Measurements from ENCODE around the gene COL9A2. TPM values are rescaled to one million over a fixed set of nuclear protein-coding genes. Genes with fewer than 3 reads are reported as not detected.

Gene COL9A2
- polyA plus RNA-seq, 1 of the 3 experiments (the other 2 are of a cell fraction) = 0.94 TPM

DNA sequence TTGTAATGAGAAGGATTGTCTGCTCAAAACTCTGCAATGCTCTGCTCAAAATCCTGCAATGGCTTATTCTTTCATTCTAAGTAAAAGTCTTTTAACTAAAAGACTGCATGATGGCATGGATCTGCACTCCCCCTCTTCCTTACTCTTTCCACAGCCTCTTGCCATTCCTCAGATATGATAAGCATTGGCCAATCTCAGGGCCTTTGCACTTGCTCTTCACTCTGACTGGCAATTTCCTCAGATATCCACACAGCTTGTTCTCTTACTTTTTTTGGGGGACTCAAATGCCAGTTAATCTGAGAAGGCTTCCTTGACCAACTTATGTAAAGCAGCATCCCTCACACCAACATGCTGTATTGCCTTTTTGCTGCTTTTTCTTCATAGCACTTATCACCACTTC is 61.9 kb downstream of the COL9A2 start:
- Histone ChIP-seq H3K9me3 (no peaks in the 10 kb centered on the region), H4K20me1 (ENCODE audit: insufficient read depth) (no peaks in the 10 kb centered on the region), H3K4me3 (ENCODE audit: low read depth in 2 of 2, low read length in 1 of 2) (no peak overlapping the region), H3K4me2 (no peak overlapping the region), H3K27ac (ENCODE audit: low read depth in 2 of 2, low read length in 1 of 2) (no peak overlapping the region), H3K36me3 (replicated peaks in 1 of 2; ENCODE audit: control insufficient read depth in 1 of 2, insufficient read depth in 2 of 2, low read length in 1 of 2) (peaks cover under 1 to 9% of the 10 kb centered on the region in 2 experiments), H3K27me3 (ENCODE audit: insufficient read depth) (no peaks in the 10 kb centered on the region), H3K79me2 (ENCODE audit: insufficient read depth) (peaks cover 50% of the 10 kb centered on the region), H3K4me1 (ENCODE audit: control insufficient read depth in 1 of 2, insufficient read depth in 2 of 2, low read depth in 1 of 2, low read length in 1 of 2) (peaks cover 10 to 11% of the 10 kb centered on the region in 2 experiments; a peak in 3 of 4 replicates), H3F3A (replicated peaks; ENCODE audit: insufficient read depth) (peaks cover 9% of the 10 kb centered on the region), H2AFZ (ENCODE audit: low read depth) (no peak overlapping the region), H3K9me2 (no peaks in the 10 kb centered on the region), H3K9ac (no peak overlapping the region)
- DNase-seq = no peak
- no peak for TF ChIP-seq FOSL2 (IDR thresholded peaks at IDR 0.05; ENCODE audit: borderline replicate concordance, low read depth)
- TF ChIP-seq EP300 (IDR thresholded peaks at IDR 0.05; ENCODE audit: borderline replicate concordance in 1 of 2, low read depth in 1 of 2, low read length in 1 of 2) = no peak
- no peak for TF ChIP-seq NFIC (IDR thresholded peaks at IDR 0.05; ENCODE audit: borderline replicate concordance)
- TF ChIP-seq, protein P1, sequence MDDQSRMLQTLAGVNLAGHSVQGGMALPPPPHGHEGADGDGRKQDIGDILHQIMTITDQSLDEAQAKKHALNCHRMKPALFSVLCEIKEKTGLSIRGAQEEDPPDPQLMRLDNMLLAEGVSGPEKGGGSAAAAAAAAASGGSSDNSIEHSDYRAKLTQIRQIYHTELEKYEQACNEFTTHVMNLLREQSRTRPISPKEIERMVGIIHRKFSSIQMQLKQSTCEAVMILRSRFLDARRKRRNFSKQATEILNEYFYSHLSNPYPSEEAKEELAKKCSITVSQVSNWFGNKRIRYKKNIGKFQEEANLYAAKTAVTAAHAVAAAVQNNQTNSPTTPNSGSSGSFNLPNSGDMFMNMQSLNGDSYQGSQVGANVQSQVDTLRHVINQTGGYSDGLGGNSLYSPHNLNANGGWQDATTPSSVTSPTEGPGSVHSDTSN (IDR thresholded peaks at IDR 0.05) = no peak
- TF ChIP-seq, protein P2, sequence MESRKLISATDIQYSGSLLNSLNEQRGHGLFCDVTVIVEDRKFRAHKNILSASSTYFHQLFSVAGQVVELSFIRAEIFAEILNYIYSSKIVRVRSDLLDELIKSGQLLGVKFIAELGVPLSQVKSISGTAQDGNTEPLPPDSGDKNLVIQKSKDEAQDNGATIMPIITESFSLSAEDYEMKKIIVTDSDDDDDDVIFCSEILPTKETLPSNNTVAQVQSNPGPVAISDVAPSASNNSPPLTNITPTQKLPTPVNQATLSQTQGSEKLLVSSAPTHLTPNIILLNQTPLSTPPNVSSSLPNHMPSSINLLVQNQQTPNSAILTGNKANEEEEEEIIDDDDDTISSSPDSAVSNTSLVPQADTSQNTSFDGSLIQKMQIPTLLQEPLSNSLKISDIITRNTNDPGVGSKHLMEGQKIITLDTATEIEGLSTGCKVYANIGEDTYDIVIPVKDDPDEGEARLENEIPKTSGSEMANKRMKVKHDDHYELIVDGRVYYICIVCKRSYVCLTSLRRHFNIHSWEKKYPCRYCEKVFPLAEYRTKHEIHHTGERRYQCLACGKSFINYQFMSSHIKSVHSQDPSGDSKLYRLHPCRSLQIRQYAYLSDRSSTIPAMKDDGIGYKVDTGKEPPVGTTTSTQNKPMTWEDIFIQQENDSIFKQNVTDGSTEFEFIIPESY (IDR thresholded peaks at IDR 0.05; ENCODE audit: borderline replicate concordance, low read depth) = no peak
- no peak for TF ChIP-seq GATA2 (CRISPR knock-in tag; IDR thresholded peaks at IDR 0.05)
- no peak for TF ChIP-seq JUND (IDR thresholded peaks at IDR 0.05)
- TF ChIP-seq, protein P3, sequence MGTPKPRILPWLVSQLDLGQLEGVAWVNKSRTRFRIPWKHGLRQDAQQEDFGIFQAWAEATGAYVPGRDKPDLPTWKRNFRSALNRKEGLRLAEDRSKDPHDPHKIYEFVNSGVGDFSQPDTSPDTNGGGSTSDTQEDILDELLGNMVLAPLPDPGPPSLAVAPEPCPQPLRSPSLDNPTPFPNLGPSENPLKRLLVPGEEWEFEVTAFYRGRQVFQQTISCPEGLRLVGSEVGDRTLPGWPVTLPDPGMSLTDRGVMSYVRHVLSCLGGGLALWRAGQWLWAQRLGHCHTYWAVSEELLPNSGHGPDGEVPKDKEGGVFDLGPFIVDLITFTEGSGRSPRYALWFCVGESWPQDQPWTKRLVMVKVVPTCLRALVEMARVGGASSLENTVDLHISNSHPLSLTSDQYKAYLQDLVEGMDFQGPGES (IDR thresholded peaks at IDR 0.05; ENCODE audit: low read depth, low read length) = no peak
- TF ChIP-seq TAF1 (IDR thresholded peaks at IDR 0.05; ENCODE audit: borderline replicate concordance, low read depth, low read length) = no peak
- TF ChIP-seq SMC3 (IDR thresholded peaks at IDR 0.05; ENCODE audit: low read depth, low read length) = no peak
- TF ChIP-seq CHD2 (IDR thresholded peaks at IDR 0.05; ENCODE audit: low read length, partially characterized antibody) = no peak
- TF ChIP-seq, protein P4, sequence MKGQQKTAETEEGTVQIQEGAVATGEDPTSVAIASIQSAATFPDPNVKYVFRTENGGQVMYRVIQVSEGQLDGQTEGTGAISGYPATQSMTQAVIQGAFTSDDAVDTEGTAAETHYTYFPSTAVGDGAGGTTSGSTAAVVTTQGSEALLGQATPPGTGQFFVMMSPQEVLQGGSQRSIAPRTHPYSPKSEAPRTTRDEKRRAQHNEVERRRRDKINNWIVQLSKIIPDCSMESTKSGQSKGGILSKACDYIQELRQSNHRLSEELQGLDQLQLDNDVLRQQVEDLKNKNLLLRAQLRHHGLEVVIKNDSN (IDR thresholded peaks at IDR 0.05; ENCODE audit: borderline replicate concordance, low read depth) = no peak
- no peak for TF ChIP-seq RCOR1 (IDR thresholded peaks at IDR 0.05; ENCODE audit: low read length)
- TF ChIP-seq, protein P5, sequence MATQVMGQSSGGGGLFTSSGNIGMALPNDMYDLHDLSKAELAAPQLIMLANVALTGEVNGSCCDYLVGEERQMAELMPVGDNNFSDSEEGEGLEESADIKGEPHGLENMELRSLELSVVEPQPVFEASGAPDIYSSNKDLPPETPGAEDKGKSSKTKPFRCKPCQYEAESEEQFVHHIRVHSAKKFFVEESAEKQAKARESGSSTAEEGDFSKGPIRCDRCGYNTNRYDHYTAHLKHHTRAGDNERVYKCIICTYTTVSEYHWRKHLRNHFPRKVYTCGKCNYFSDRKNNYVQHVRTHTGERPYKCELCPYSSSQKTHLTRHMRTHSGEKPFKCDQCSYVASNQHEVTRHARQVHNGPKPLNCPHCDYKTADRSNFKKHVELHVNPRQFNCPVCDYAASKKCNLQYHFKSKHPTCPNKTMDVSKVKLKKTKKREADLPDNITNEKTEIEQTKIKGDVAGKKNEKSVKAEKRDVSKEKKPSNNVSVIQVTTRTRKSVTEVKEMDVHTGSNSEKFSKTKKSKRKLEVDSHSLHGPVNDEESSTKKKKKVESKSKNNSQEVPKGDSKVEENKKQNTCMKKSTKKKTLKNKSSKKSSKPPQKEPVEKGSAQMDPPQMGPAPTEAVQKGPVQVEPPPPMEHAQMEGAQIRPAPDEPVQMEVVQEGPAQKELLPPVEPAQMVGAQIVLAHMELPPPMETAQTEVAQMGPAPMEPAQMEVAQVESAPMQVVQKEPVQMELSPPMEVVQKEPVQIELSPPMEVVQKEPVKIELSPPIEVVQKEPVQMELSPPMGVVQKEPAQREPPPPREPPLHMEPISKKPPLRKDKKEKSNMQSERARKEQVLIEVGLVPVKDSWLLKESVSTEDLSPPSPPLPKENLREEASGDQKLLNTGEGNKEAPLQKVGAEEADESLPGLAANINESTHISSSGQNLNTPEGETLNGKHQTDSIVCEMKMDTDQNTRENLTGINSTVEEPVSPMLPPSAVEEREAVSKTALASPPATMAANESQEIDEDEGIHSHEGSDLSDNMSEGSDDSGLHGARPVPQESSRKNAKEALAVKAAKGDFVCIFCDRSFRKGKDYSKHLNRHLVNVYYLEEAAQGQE (IDR thresholded peaks at IDR 0.05; ENCODE audit: low read depth, low read length) = no peak
- no peak for TF ChIP-seq TEAD4 (IDR thresholded peaks at IDR 0.05; ENCODE audit: borderline replicate concordance, insufficient read depth)
- TF ChIP-seq ELF1 (IDR thresholded peaks at IDR 0.05) = no peak
- TF ChIP-seq FOXJ3 (CRISPR knock-in tag; IDR thresholded peaks at IDR 0.05) = no peak
- TF ChIP-seq RXRA (IDR thresholded peaks at IDR 0.05; ENCODE audit: borderline replicate concordance, low read depth) = no peak
- TF ChIP-seq, protein P6, sequence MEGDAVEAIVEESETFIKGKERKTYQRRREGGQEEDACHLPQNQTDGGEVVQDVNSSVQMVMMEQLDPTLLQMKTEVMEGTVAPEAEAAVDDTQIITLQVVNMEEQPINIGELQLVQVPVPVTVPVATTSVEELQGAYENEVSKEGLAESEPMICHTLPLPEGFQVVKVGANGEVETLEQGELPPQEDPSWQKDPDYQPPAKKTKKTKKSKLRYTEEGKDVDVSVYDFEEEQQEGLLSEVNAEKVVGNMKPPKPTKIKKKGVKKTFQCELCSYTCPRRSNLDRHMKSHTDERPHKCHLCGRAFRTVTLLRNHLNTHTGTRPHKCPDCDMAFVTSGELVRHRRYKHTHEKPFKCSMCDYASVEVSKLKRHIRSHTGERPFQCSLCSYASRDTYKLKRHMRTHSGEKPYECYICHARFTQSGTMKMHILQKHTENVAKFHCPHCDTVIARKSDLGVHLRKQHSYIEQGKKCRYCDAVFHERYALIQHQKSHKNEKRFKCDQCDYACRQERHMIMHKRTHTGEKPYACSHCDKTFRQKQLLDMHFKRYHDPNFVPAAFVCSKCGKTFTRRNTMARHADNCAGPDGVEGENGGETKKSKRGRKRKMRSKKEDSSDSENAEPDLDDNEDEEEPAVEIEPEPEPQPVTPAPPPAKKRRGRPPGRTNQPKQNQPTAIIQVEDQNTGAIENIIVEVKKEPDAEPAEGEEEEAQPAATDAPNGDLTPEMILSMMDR (IDR thresholded peaks at IDR 0.05) = no peak
- ChIA-PET POLR2A (no interaction called here), CTCF (interaction anchor here (0.7 to 1.1 kb wide), 2 partner anchors 60 to 111 kb away, joined by 4 read pairs; no protein-coding TSS in a partner anchor)

All from SK-N-SH (cell line).